Thyroid gland (tissue), 4 donors: ENCODE measurements around the gene BARX1.

Experiments used
- POLR2A ChIP-seq, 2 donors: fragments of 450-650 bp; IDR thresholded peaks; one replicate each; pipeline ENCODE4 v1.6.1; 2017; ENCODE audit warnings: antibody characterized with exemption in 2 of 2, mild to moderate bottlenecking in 2 of 2, moderate library complexity in 1 of 2
- TF ChIP-seq, protein P1 (sequence below), 6 experiments: fragments of 200-600 bp in 3 of 6; fragments of 450-650 bp in 3 of 6; sonication (generic) in 3 of 6; IDR thresholded peaks; one replicate each; pipeline ENCODE4 v1.5.1; 2016 to 2019; ENCODE audit warnings: antibody characterized with exemption in 6 of 6, mild to moderate bottlenecking in 2 of 6, inconsistent platforms in 1 of 6, moderate library complexity in 1 of 6

DNA sequence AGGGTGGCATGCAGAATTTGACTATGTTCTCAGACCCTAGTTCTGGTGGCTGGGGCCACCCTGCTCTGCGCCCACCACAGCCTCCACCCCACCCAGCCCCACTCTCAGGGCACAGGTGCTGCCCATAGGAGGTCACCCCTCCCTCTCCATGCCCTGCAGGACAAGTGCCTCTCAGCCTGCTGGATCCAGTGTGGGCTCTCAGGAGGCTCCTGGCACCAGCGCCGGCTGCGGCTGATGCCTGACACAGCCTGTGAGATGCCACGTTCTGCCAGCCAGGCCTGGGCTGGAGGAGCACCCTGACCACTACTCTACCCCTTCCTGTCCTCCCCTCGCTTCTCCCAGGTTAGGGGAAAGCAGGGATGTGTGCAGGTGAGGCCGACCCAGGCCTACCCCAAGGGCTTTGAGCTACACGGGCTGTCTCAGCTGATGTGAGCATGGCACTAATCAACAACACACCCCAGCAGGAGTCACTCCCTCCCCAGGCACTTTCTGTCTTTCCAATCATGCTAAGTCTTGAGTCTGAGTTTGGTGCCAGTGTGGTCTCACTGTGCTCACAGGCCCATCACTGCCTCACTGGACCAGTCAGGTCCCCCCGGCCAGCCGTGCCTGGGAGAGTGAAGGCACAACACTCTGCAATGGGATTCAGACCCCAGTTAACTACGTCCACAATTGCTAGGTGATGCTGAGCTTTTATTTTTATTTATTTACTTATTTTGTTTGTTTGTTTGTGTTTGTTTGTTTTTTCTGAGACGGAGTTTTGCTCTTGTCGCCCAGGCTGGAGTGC lies 12.1 kb upstream of the BARX1 start:
- TF ChIP-seq, protein P1, sequence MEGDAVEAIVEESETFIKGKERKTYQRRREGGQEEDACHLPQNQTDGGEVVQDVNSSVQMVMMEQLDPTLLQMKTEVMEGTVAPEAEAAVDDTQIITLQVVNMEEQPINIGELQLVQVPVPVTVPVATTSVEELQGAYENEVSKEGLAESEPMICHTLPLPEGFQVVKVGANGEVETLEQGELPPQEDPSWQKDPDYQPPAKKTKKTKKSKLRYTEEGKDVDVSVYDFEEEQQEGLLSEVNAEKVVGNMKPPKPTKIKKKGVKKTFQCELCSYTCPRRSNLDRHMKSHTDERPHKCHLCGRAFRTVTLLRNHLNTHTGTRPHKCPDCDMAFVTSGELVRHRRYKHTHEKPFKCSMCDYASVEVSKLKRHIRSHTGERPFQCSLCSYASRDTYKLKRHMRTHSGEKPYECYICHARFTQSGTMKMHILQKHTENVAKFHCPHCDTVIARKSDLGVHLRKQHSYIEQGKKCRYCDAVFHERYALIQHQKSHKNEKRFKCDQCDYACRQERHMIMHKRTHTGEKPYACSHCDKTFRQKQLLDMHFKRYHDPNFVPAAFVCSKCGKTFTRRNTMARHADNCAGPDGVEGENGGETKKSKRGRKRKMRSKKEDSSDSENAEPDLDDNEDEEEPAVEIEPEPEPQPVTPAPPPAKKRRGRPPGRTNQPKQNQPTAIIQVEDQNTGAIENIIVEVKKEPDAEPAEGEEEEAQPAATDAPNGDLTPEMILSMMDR (IDR thresholded peaks at IDR 0.05) = no peak
- no peak for TF ChIP-seq POLR2A (IDR thresholded peaks at IDR 0.05)
